Sigmoid colon (tissue), 4 donors: ENCODE results near the gene SOS1.

Source experiments
- CTCF ChIP-seq, 4 experiments: fragments of 450-650 bp in 3 of 4; fragments of 200-600 bp in 1 of 4; IDR thresholded peaks; one replicate each; pipeline ENCODE4 v1.5.1; 2016 to 2019; ENCODE audit warnings: antibody characterized with exemption in 4 of 4, mild to moderate bottlenecking in 3 of 4, moderate library complexity in 2 of 4
- POLR2A ChIP-seq, 2 donors: fragments of 450-650 bp; IDR thresholded peaks; one replicate each; pipeline ENCODE4 v1.6.1; 2016; ENCODE audit warnings: antibody characterized with exemption in 2 of 2, mild to moderate bottlenecking in 2 of 2, moderate library complexity in 2 of 2
- POLR2AphosphoS5 ChIP-seq, 4 donors: sonication (generic); formaldehyde crosslinking; IDR thresholded peaks; one replicate each; pipeline ENCODE4 v1.6.1; 2017; ENCODE audit warnings: antibody characterized with exemption in 4 of 4

GRCh38 chr2:39107724-39108273, 13.1 kb downstream of the SOS1 start:
- no peak for TF ChIP-seq CTCF (IDR thresholded peaks at IDR 0.05)
- TF ChIP-seq POLR2A (IDR thresholded peaks at IDR 0.05), result no peak
- no peak for TF ChIP-seq POLR2AphosphoS5 (IDR thresholded peaks at IDR 0.05)
